AG09319 (cell line): Measurements from ENCODE around the gene MBOAT2.
"Not testable (repeated sequence)": the region's sequence is repeated elsewhere in the genome, so short reads cannot be mapped to it uniquely, and the experiment has no call there.

Experiments
- DNase-seq: peaks from one replicate; pipeline ENCODE4 v3.0.0-alpha.2; 2010; ENCODE audit warnings: low read depth; ENCODE audit errors: extremely low read depth
- TF ChIP-seq, protein P1 (sequence below): IDR thresholded peaks from 2 replicates; pipeline ENCODE4 v1.5.1; 2011; ENCODE audit warnings: low read depth, mild to moderate bottlenecking, inconsistent platforms, low read length, moderate library complexity

MBOAT2 gene, protein sequence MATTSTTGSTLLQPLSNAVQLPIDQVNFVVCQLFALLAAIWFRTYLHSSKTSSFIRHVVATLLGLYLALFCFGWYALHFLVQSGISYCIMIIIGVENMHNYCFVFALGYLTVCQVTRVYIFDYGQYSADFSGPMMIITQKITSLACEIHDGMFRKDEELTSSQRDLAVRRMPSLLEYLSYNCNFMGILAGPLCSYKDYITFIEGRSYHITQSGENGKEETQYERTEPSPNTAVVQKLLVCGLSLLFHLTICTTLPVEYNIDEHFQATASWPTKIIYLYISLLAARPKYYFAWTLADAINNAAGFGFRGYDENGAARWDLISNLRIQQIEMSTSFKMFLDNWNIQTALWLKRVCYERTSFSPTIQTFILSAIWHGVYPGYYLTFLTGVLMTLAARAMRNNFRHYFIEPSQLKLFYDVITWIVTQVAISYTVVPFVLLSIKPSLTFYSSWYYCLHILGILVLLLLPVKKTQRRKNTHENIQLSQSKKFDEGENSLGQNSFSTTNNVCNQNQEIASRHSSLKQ

DNA sequence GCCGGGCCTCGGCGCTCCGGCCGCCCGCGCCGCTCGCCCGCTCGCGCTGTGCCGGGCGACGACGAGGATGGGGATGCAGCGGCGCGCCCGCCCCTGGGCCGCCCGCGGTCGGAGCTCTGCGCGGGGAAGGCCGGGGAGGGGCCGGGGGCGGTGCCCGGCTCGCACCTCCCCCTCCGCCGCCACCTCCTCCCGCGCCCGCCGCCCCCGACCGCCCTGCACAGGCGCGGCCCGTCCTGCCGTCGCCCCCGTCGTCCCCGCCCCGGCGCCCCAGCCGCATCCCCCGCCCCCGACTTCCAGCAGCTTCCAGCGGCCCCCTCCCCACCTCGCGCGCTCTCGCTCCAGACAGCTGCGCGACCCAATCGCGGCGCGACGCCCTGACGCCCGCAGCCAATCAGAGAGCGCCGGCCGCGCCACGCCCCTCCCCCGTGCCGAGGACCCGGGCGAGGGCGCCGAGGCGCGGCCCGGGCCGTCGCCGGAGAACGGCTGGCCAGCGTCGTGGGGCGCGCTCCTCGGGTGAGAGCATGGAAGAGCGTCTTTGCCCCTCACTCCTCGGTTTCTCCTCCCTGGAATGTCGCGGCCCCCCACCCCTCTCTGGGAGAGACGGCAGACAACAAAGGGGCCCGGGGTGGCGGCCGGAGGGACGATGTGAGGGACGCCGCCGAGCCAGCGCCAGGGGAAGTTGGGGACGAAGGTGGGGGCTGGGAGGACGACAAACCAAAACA, at the start of gene MBOAT2:
Gene MBOAT2 (minus strand): TSS at position 69 of the 722 bp plus-strand sequence. CDS start 70 bp downstream, outside the sequence.
- peak; percentile 78 for DNase-seq
- TF ChIP-seq, protein P1, sequence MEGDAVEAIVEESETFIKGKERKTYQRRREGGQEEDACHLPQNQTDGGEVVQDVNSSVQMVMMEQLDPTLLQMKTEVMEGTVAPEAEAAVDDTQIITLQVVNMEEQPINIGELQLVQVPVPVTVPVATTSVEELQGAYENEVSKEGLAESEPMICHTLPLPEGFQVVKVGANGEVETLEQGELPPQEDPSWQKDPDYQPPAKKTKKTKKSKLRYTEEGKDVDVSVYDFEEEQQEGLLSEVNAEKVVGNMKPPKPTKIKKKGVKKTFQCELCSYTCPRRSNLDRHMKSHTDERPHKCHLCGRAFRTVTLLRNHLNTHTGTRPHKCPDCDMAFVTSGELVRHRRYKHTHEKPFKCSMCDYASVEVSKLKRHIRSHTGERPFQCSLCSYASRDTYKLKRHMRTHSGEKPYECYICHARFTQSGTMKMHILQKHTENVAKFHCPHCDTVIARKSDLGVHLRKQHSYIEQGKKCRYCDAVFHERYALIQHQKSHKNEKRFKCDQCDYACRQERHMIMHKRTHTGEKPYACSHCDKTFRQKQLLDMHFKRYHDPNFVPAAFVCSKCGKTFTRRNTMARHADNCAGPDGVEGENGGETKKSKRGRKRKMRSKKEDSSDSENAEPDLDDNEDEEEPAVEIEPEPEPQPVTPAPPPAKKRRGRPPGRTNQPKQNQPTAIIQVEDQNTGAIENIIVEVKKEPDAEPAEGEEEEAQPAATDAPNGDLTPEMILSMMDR, result no peak

DNA sequence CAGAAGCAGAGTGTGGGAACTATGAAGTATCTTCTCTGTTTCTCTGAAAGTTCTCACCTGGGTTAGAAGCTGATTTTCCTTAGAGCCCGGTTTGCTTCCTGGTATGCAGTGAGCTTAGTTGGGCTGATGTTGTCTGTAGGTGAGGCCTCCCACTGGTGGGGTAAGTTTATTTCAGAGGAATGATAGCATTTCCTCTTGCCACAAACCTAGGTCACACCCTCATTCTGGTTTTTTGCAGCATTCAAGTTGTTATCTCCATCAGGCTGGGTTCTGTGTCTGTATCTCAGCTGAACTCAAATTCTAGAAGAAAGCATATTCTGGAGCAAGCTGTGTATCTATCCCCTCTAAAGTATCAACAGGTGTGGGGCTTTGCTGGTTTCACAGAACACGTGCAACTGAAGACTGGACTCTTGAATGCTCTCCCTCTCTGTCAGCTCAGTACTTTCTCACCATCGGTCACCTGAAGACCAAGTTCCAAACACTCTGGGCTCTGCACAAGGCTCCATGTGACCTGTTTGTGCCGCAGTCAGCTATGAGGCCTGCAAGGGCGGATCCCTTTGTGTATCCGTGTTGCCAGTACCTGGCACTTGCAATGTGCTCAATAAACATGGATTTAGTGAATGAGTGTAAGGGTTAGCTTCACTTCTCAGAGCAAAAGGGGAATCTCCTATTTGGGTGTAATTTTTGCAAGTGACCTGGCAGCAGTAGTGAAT, 49.5 kb upstream of the MBOAT2 start:
- TF ChIP-seq, protein P1, result no peak
- DNase-seq, result no peak

DNA sequence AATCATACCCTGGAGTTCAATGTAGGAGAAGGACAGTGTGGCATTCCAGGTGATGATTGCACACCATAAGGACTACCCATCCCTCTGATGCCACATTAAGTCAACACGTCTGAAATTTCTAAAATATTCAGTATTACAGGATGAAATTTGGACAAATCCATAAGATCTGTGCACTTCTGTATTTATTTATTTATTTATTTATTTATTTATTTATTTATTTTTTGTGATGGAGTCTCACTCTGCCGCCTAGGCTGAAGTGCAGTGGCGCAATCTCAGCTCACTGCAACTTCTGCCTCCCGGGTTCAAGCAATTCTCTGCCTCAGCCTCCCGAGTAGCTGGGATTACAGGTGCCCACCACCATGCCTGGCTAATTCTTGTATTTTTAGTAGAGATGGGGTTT, 48.0 kb upstream of the MBOAT2 start:
- not testable (repeated sequence) for DNase-seq

DNA sequence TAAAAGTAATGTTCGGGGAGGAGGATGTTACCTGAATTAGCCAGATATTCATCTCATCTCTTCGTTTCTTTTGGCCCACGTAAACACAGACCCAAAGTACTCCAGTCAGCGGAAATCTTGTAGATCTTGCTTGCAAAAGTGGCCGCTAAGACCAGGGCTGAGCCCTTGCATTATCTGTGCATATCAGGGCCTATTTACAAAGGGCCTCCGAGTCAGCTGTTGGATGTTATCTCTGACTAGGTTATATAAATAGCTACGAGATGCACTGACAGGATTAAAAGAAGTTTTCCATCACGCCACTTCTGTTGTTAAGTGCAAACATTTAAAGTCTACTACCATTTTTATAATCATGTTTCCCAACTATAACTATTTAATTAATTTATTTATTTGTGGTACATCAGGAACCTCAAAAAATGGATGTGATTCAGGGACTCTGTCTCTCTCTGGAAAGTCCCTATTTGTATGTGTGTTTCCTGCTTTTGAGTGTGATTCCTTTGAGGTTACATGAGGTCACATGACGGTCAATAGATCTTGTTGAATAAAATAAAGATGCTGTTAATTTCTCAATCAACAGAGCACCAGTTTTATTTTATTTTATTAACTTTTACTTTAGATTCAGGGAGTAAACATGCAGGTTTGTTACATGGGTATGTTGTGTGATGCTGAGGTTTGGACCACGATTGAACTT, 46.8 kb upstream of the MBOAT2 start:
- TF ChIP-seq, protein P1, result no peak
- no peak for DNase-seq

DNA sequence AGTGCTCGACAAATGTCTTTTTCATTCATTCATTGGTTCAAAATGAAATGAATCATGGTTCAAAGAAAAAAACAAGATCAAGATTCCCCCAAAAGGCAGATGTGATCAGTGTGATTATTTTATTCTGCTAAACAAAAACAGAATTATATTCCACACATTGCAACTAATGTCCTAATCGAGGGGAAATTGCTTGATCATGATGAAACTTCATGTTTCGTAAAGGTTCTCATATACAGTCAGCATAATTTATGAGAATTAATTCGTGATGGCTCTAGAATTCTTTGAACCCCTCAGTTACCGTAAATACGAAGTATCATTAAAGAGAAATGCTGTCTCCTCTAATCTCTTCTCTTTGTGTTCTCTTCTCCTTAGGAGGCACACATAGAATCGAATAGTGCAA, 42.1 kb upstream of the MBOAT2 start:
- TF ChIP-seq, protein P1, result no peak
- no peak for DNase-seq

DNA sequence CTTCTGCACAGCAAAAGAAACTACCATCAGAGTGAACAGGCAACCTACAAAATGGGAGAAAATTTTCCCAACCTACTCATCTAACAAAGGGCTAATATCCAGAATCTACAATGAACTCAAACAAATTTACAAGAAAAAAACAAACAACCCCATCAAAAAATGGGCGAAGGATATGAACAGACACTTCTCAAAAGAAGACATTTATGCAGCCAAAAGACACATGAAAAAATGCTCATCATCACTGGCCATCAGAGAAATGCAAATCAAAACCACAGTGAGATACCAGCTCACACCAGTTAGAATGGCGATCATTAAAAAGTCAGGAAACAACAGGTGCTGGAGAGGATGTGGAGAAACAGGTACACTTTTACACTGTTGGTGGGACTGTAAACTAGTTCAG, 40.0 kb upstream of the MBOAT2 start:
- not testable (repeated sequence) for DNase-seq

DNA sequence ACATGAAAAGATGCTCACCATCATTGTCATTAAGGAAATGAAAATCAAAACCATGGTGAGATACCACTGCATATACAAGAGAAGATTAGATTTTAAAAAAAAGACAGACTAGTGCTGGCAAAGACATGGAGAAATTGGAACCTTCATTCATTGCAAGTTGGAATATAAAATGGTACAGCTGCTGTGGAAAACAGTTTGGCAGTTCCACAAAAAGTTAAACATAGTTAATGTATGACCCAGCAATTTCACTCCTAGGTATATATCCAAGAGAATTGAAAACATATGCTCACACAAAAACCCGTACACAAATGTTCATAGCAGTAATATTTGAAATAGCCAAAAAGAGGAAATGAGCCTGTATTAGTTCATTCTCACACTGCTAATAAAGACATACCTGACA, 33.7 kb upstream of the MBOAT2 start:
- TF ChIP-seq, protein P1, result no peak
- DNase-seq, result no peak
